K562 (cell line): ENCODE results near the gene SPTBN4. TPM values are rescaled to one million over a fixed set of nuclear protein-coding genes. Genes with fewer than 3 reads are reported as not detected.

Source experiments
- ATF6 ChIP-seq: sonication (generic); formaldehyde crosslinking; IDR thresholded peaks from 2 replicates; pipeline ENCODE4 v1.4.0; 2020; ENCODE audit warnings: mild to moderate bottlenecking, missing genetic modification reagents
- DACH1 ChIP-seq: fragments of 450-650 bp; IDR thresholded peaks from 2 replicates; pipeline ENCODE4 v1.6.1; 2018; ENCODE audit not compliant: partially characterized antibody
- E2F8 ChIP-seq: fragments of 450-650 bp; IDR thresholded peaks from 2 replicates; pipeline ENCODE4 v1.7.1; 2018; ENCODE audit warnings: mild to moderate bottlenecking, low read depth; ENCODE audit not compliant: partially characterized antibody
- FOXJ2 ChIP-seq: fragments of 200-800 bp; sonication (Bioruptor generic); IDR thresholded peaks from 2 replicates; pipeline ENCODE4 v1.6.1; 2016; ENCODE audit warnings: missing genetic modification characterization, missing compliant biosample characterization
- FOXM1 ChIP-seq, 2 experiments: fragments of 450-650 bp in 1 of 2; sonication (generic) in 1 of 2; formaldehyde crosslinking in 1 of 2; IDR thresholded peaks; 2 replicates each; pipeline versions ENCODE4 v1.6.1 to v1.9.0; 2017 to 2022; ENCODE audit warnings: low read depth in 2 of 2, mild to moderate bottlenecking in 2 of 2, missing genetic modification reagents in 1 of 2, moderate library complexity in 1 of 2
- HEY1 ChIP-seq: fragments of 250-450 bp; sonication (Bioruptor Pico); IDR thresholded peaks from 2 replicates; pipeline ENCODE4 v1.5.0; 2020; ENCODE audit warnings: mild to moderate bottlenecking, moderate library complexity, borderline replicate concordance
- MED1 ChIP-seq: sonication (generic); formaldehyde crosslinking; IDR thresholded peaks from 2 replicates; pipeline ENCODE4 v1.8.1; 2023; ENCODE audit warnings: missing genetic modification reagents, borderline replicate concordance
- NFRKB ChIP-seq: fragments of 450-650 bp; IDR thresholded peaks from 2 replicates; pipeline ENCODE4 v1.6.1; 2016; ENCODE audit warnings: low read depth
- TFAP4 ChIP-seq: sonication (generic); formaldehyde crosslinking; IDR thresholded peaks from 2 replicates; pipeline ENCODE4 v1.8.0; 2022; ENCODE audit warnings: missing genetic modification reagents, mild to moderate bottlenecking, moderate library complexity, borderline replicate concordance
- THAP12 ChIP-seq: fragments of 250-450 bp; sonication (Bioruptor Pico); IDR thresholded peaks from 2 replicates; pipeline ENCODE4 v1.9.0; 2021; ENCODE audit warnings: mild to moderate bottlenecking, inconsistent platforms
- ZBTB2 ChIP-seq: fragments of 450-650 bp; IDR thresholded peaks from 2 replicates; pipeline ENCODE4 v1.6.1; 2016; ENCODE audit warnings: antibody characterized with exemption
- ZFPM2 ChIP-seq: fragments of 250-450 bp; sonication (Bioruptor Pico); IDR thresholded peaks from 2 replicates; pipeline ENCODE4 v1.5.1; 2022; ENCODE audit warnings: mild to moderate bottlenecking
- ZNF175 ChIP-seq: fragments of 200-800 bp; sonication (Bioruptor generic); IDR thresholded peaks from 2 replicates; pipeline ENCODE4 v1.6.1; 2016; ENCODE audit warnings: low read depth, mild to moderate bottlenecking, missing genetic modification characterization, missing compliant biosample characterization
- ZNF395 ChIP-seq: fragments of 200-800 bp; sonication (Bioruptor generic); IDR thresholded peaks from 2 replicates; pipeline ENCODE4 v1.6.1; 2017; ENCODE audit warnings: missing genetic modification characterization, missing compliant biosample characterization
- polyA plus RNA-seq, 8 experiments: library from polyadenylated mRNA; depleted of rRNA in 4 of 8; stranded (reverse) in 5 of 8; unstranded in 3 of 8; fragments of >200 nt; fragmentation: Nextera tagmentation in 2 of 8; fragmentation: Illumina TruSeq in 1 of 8; extraction: Ambion mirVana in 2 of 8; extraction: Trizol in 1 of 8; gene quantifications; 2 replicates each; pipeline versions ENCODE4 v1.2.1 to v1.2.3, GENCODE V29; 2011 to 2014; ENCODE audit warnings: inconsistent platforms in 1 of 8, missing spikeins in 1 of 8
- total RNA-seq, 7 experiments: library from RNA; depleted of rRNA in 6 of 7; stranded (reverse); fragments of >200 nt in 6 of 7; fragmentation: Illumina TruSeq in 2 of 7; extraction: Trizol in 2 of 7; gene quantifications; 2 replicates each; pipeline versions ENCODE4 v1.2.1 to v1.2.3, GENCODE V29; 2011 to 2021; ENCODE audit warnings: low replicate concordance in 1 of 7

Gene SPTBN4
- total and polyA plus RNA-seq, 9 of the 15 experiments (the other 6 are each of a cell fraction or from before 2014, with no cell fraction given): 0.01 to 1.5 (median 0.86) TPM

GRCh38 chr19:40603389-40604170, 136.8 kb downstream of the SPTBN4 start (continued):
- TF ChIP-seq TFAP4 (CRISPR knock-in tag): peak; percentile 100
- no peak for TF ChIP-seq FOXM1 (IDR thresholded peaks at IDR 0.05; ENCODE audit: low read depth)
- no peak for TF ChIP-seq FOXM1 (CRISPR knock-in tag; IDR thresholded peaks at IDR 0.05; ENCODE audit: low read depth)
- peak; percentile 84; the same call in 1 of the 2 replicates for TF ChIP-seq ATF6 (CRISPR knock-in tag)
- TF ChIP-seq DACH1: peak; percentile 100
- 0 out of 2 replicates have a peak, but pooled peaks have one; percentile 14 for TF ChIP-seq THAP12 (CRISPR knock-in tag)
- peak; percentile 26; the same call in 1 of the 2 replicates for TF ChIP-seq ZBTB2
- TF ChIP-seq MED1: no peak
- TF ChIP-seq NFRKB: no peak
- TF ChIP-seq HEY1 (CRISPR knock-in tag): no peak
- TF ChIP-seq E2F8: peak; percentile 72
- no peak for TF ChIP-seq ZFPM2
- no peak for TF ChIP-seq ZNF175 (CRISPR knock-in tag)
- peak; percentile 66; the same call in 1 of the 2 replicates for TF ChIP-seq FOXJ2 (tag)
- no peak for TF ChIP-seq ZNF395 (CRISPR knock-in tag)
